ENCODE data around the gene BACE1-AS. TPM values are rescaled to one million over a fixed set of nuclear protein-coding genes. Genes with fewer than 3 reads are reported as not detected.

Gene BACE1-AS
- polyA plus RNA-seq, 1 experiment, result 5.4 TPM

DNA sequence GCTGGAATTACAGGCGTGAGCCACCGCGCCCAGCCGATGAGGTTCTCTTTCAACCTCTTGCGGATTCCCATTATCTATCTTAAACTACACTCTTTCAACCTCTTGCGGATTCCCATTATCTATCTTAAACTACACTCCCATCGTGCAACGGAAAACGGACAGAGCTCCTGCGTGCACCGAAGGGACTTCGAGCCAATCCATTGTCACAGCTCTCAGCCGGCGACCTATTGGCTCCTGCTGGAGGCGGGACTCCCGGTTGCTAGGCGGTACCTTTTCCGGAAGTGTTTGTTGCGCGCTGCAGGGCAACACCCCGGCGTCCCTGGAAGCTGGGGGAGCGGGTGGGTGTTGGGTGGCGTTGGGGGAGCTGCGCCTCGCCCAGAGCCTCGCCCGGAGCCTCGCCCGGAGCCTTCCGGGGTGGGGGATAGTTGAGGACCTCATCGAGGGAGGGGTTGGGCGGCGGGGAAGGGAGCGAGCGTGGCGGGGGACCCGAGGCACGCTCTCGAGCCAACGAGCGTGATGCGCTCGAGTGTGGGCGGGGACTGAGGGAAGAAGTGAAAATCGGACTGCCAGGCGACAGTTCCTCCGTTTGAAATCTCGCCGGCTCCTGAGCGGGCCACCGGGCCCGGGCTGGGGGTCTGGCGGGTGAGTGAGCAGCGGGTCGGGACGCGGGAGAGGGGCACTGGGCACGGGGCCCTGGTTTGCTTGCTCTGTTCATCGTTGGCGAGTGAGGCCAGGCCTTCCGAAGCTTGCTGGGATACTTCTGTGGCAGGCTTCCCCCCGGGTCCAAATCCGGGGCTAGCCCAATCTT is 36.6 kb downstream of the BACE1-AS start, which contains the start of gene CEP164:
Gene CEP164, plus strand, starts transcription at position 288 of the 808 bp plus-strand sequence. CDS start 10,733 bp downstream, outside the sequence.
- Histone ChIP-seq H3K9me3 (ENCODE audit: control insufficient read depth, insufficient read depth, low read length) (no peaks in the 10 kb centered on the region; the same call in 1 of the 2 replicates), H3K4me3 (ENCODE audit: low read depth, low read length) (peak within 1 kb of the TSS; percentile 83), H3K27me3 (ENCODE audit: control insufficient read depth, insufficient read depth, low read length) (no peaks in the 10 kb centered on the region), H3K27ac (ENCODE audit: low read depth, low read length) (peak within 1 kb of the TSS; percentile 91)
- DNase-seq (ENCODE audit: low read depth, low spot score), result peak; percentile 91
- ChIA-PET POLR2A (interaction anchor here (0.7 to 1.2 kb wide), 5 partner anchors 9 to 1235 kb away, joined by 3 to 4 read pairs (median 3); partner anchors contain the start of gene BACE1), CTCF (interaction anchor here (0.6 to 1.2 kb wide), 4 partner anchors 96 to 293 kb away, joined by 3 to 6 read pairs (median 3); no protein-coding TSS in a partner anchor)
- no peak for TF ChIP-seq CTCF (IDR thresholded peaks at IDR 0.05; ENCODE audit: low read depth, low read length)

DNA sequence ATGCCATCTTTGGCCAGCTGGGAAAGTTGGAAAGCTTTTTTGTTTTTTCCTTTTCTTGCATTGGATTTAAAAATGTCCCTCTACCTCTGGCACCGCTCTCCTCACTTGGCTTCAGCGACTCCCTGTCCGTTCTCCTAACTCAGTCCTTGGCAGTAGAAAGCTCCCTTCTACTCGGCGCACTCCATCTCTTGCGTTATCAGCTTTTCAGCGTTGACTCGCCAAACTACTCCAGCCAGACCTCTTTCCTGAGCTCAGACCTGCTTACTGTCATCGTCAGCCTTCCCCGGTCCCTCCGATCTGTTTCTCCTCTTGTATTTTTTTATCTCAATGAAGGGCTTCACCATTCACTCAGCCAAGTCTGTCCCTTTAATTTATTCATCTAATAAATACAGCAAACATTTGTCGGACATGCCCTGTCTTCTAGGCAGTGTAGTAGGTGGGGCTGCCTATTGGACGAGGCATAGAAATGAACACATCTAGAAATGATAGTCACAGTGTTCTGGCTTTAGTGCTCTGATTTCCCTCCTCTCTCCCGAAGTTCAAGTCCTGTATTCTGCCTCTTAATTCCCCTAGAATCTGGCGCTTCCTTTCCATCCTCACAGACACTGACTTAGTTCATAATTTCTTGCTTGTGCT is 37.3 kb downstream of the BACE1-AS start:
- DNase-seq (ENCODE audit: low read depth, low spot score), result no peak
- ChIA-PET POLR2A (interaction anchor here (1.1 to 1.2 kb wide), 3 partner anchors 9 to 110 kb away, joined by 3 to 4 read pairs (median 3); no protein-coding TSS in a partner anchor), CTCF (interaction anchor here (0.6 to 0.9 kb wide), 3 partner anchors 97 to 292 kb away, joined by 3 to 6 read pairs (median 3); no protein-coding TSS in a partner anchor)
- no peak for TF ChIP-seq CTCF (IDR thresholded peaks at IDR 0.05; ENCODE audit: low read depth, low read length)
- Histone ChIP-seq H3K4me3 (ENCODE audit: low read depth, low read length) (peak overlapping the region; percentile 83), H3K27me3 (ENCODE audit: control insufficient read depth, insufficient read depth, low read length) (no peaks in the 10 kb centered on the region), H3K9me3 (ENCODE audit: control insufficient read depth, insufficient read depth, low read length) (no peaks in the 10 kb centered on the region; the same call in 1 of the 2 replicates), H3K27ac (ENCODE audit: low read depth, low read length) (peak overlapping the region; percentile 91)

GRCh38 chr11:117332843-117333242 is 41.7 kb downstream of the BACE1-AS start:
- no peak overlapping the region for H3K27ac ChIP-seq (ENCODE audit: low read depth, low read length)
- ChIA-PET CTCF (no interaction called here), POLR2A (no interaction called here)
- no peaks in the 10 kb centered on the region for H3K27me3 ChIP-seq (ENCODE audit: control insufficient read depth, insufficient read depth, low read length)
- TF ChIP-seq CTCF (IDR thresholded peaks at IDR 0.05; ENCODE audit: low read depth, low read length), result no peak
- DNase-seq (ENCODE audit: low read depth, low spot score), result no peak
- no peaks in the 10 kb centered on the region; the same call in 1 of the 2 replicates for H3K9me3 ChIP-seq (ENCODE audit: control insufficient read depth, insufficient read depth, low read length)
- H3K4me3 ChIP-seq (ENCODE audit: low read depth, low read length), result no peak overlapping the region

DNA sequence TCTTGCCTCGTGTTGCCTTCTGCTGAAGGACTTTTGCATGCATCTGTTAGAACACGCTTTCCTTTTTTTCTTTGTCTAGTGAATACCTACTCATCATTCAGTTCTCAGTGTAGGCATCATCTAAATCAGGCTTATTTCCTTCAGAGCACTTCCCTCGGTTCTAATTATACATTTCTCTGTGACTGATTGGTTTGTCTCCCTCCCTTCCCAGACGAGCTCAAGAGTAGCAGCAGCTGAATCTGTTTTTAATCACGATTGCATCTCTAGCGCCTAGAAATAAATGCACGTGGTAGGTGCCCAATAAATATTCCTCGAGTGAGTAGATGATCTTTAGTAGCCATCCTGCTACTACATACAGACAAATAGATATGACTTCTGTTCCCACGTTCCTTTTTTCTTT is 42.8 kb downstream of the BACE1-AS start:
- ChIA-PET CTCF (interaction anchor here (0.6 to 0.7 kb wide), 2 partner anchors 11 to 81 kb away, joined by 8 to 9 read pairs; no protein-coding TSS in a partner anchor), POLR2A (interaction anchor here (0.6 to 0.7 kb wide), 3 partner anchors 8 to 215 kb away, joined by 4 to 6 read pairs (median 6); no protein-coding TSS in a partner anchor)
- Histone ChIP-seq H3K27me3 (ENCODE audit: control insufficient read depth, insufficient read depth, low read length) (no peaks in the 10 kb centered on the region), H3K9me3 (ENCODE audit: control insufficient read depth, insufficient read depth, low read length) (no peaks in the 10 kb centered on the region), H3K27ac (ENCODE audit: low read depth, low read length) (no peak overlapping the region), H3K4me3 (ENCODE audit: low read depth, low read length) (no peak overlapping the region)
- TF ChIP-seq CTCF (IDR thresholded peaks at IDR 0.05; ENCODE audit: low read depth, low read length), result no peak
- no peak for DNase-seq (ENCODE audit: low read depth, low spot score)

All from AG04450 (cell line).